Measurements from ENCODE around the gene PTOV1. TPM values are rescaled to one million over a fixed set of nuclear protein-coding genes. Genes with fewer than 3 reads are reported as not detected.

The PTOV1 gene
- total RNA-seq, 1 donor from 2014 or later: 107 TPM

DNA sequence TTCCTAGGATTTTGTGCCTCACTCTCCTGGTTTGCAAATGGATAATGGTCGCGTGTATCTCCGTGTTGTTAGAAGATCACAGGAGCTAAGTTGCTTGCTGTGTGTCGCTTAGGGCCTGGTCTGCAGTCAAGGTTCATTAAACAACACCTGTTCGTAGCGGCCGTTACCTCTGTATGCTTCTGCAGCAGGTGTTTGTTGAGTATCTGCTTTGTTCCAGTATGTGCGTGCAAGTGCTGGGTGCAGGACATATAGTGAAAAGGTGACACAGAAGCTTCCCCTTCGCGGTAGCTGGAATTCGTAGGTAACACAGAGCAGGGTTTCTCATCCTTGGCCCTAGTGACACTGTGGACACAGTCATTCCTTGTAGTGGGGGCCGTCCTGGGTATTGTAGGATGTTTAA lies 27.5 kb upstream of the PTOV1 start:
- TF ChIP-seq CTCF (IDR thresholded peaks at IDR 0.05): no peak
- no peak for DNase-seq
- CTCF ChIA-PET: no interaction called here
- ATAC-seq (ENCODE audit: low read depth): no peak
- POLR2A ChIA-PET: interaction anchor here (1.2 kb wide), 1 partner anchor 46 kb away, joined by 12 read pairs; no protein-coding TSS in a partner anchor
- no peaks in the 10 kb centered on the region for H3K27me3 Mint-ChIP-seq
- no peaks in the 10 kb centered on the region for H3K9me3 Mint-ChIP-seq
- no peak overlapping the region for H3K27ac Mint-ChIP-seq
- intact Hi-C loops (cut with micrococcal nuclease): no loop called here
- peaks cover 41% of the 10 kb centered on the region for H3K36me3 Mint-ChIP-seq (ENCODE audit: low read depth)
- peaks cover 29% of the 10 kb centered on the region for H3K4me1 Mint-ChIP-seq
- no peak overlapping the region for H3K4me3 Mint-ChIP-seq

DNA sequence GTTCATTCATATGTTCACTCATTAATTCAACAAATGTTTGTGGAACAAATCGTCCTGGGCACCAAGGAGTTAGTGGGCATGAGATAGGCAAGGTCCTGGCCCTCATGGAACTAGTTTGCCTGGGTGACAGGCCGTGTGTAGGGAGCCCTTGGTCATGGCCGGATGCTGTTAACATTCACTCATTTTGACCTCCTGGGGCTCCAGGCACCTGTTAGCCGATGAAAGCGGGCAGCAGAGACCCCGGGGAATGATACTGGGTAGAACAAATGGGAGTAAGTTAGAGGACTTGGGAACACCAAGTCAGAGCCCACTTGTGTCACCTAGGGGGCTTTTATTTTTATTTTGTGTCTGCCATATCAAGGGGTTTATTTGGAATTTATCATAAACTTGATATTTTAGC lies 26.3 kb upstream of the PTOV1 start:
- Mint-ChIP-seq H3K4me3 (no peak overlapping the region), H3K4me1 (peaks cover 20% of the 10 kb centered on the region), H3K9me3 (no peaks in the 10 kb centered on the region), H3K27ac (no peak overlapping the region), H3K27me3 (no peaks in the 10 kb centered on the region), H3K36me3 (ENCODE audit: low read depth) (peaks cover 49% of the 10 kb centered on the region)
- ATAC-seq (ENCODE audit: low read depth): no peak
- POLR2A ChIA-PET: no interaction called here
- TF ChIP-seq CTCF (IDR thresholded peaks at IDR 0.05): no peak
- DNase-seq: no peak
- CTCF ChIA-PET: no interaction called here
- intact Hi-C loops (cut with micrococcal nuclease): no loop called here

DNA sequence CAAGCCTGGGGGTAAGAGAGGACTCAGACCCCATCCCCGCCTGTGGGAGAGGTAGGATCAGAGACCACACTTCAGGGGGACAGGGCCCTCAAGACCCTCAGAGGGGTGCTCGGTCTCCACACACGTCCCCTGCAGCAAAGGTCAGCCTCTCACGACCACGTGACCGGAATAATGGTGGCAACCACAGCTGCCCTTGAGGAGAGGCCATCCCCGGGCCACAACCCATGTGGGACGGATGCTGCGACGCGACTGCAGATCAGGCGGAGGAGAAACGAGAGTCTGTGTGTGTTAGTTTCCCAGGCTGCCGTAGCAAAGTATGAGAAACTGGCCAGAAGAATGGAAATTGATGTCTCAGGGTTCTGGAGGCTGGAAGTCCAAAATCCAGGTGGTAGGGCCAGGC lies 23.9 kb upstream of the PTOV1 start:
- intact Hi-C loops (cut with micrococcal nuclease): no loop called here
- POLR2A ChIA-PET: no interaction called here
- no peak overlapping the region for H3K27ac Mint-ChIP-seq

DNA sequence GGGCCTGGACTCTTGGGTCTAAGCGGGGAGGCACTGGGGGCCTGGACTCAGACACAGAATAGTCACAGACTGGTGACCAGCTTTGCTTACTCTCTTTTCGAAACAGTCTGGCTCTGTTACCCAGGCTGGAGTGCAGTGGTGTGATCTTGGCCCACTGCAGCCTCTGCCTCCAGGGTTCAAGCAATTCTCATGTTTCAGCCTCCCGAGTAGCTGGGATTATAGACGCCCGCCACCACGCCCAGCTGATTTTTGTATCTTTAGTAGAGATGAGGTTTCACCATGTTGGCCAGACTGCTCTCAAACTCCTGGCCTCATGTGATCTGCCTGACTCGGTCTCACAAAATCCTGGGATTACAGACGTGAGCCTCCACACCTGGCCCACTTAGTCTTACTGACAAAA lies 21.8 kb upstream of the PTOV1 start:
- H3K4me1 Mint-ChIP-seq: peaks cover 2% of the 10 kb centered on the region

More for the DNA sequence above, 23.9 kb upstream of the PTOV1 start:
- no peaks in the 10 kb centered on the region for H3K9me3 Mint-ChIP-seq
- no peaks in the 10 kb centered on the region for H3K27me3 Mint-ChIP-seq
- CTCF ChIA-PET: no interaction called here
- H3K36me3 Mint-ChIP-seq (ENCODE audit: low read depth): peaks cover 60% of the 10 kb centered on the region
- no peak for TF ChIP-seq CTCF (IDR thresholded peaks at IDR 0.05)
- DNase-seq: no peak
- no peak overlapping the region for H3K4me3 Mint-ChIP-seq
- peaks cover 13% of the 10 kb centered on the region for H3K4me1 Mint-ChIP-seq
- ATAC-seq (ENCODE audit: low read depth): no peak

DNA sequence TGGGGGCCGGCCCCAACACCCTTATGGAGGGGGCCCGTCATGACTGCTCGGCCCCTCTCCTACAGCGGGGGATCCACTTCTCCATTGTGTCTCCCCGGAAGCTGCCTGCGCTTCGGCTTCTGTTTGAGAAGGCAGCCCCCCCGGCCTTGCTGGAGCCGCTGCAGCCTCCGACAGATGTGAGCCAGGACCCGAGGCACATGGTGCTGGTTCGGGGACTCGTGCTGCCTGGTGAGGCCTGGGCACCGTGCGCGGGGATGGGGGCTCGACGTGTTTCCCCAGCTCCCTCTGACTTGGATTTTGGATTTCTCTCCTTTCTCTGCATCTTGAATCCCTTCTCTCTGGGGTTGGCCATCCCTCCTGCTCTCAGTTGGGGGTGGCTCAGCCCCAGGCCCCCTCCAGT lies 21.2 kb upstream of the PTOV1 start:
- ChIA-PET CTCF (no interaction called here), POLR2A (no interaction called here)
- DNase-seq: no peak
- intact Hi-C loops (cut with micrococcal nuclease): no loop called here
- Mint-ChIP-seq H3K4me1 (peaks cover 2% of the 10 kb centered on the region), H3K27ac (no peak overlapping the region), H3K36me3 (ENCODE audit: low read depth) (peaks cover 70% of the 10 kb centered on the region), H3K9me3 (no peaks in the 10 kb centered on the region), H3K4me3 (no peak overlapping the region), H3K27me3 (no peaks in the 10 kb centered on the region)
- ATAC-seq (ENCODE audit: low read depth): no peak
- TF ChIP-seq CTCF (IDR thresholded peaks at IDR 0.05): no peak

More for the DNA sequence above, 21.8 kb upstream of the PTOV1 start:
- Mint-ChIP-seq H3K27ac (no peak overlapping the region), H3K9me3 (no peaks in the 10 kb centered on the region), H3K27me3 (no peaks in the 10 kb centered on the region), H3K4me3 (no peak overlapping the region), H3K36me3 (ENCODE audit: low read depth) (peaks cover 67% of the 10 kb centered on the region)
- intact Hi-C loops (cut with micrococcal nuclease): no loop called here
- ATAC-seq (ENCODE audit: low read depth) (no peak), DNase-seq (no peak)
- ChIA-PET CTCF (no interaction called here), POLR2A (interaction anchor here (0.6 kb wide), 1 partner anchor 9 kb away, joined by 4 read pairs; no protein-coding TSS in a partner anchor)
- no peak for TF ChIP-seq CTCF (IDR thresholded peaks at IDR 0.05)

Measured in activated B cell treated with CpG ODN at 0.5 μM for 24 hours (primary cell).